AG09319 (cell line): ENCODE measurements around the gene MSMP.

ENCODE experiments used
- DNase-seq: peaks from one replicate; pipeline ENCODE4 v3.0.0-alpha.2; 2010; ENCODE audit warnings: low read depth; ENCODE audit errors: extremely low read depth
- CTCF ChIP-seq: IDR thresholded peaks from 2 replicates; pipeline ENCODE4 v1.5.1; 2011; ENCODE audit warnings: low read depth, mild to moderate bottlenecking, inconsistent platforms, low read length, moderate library complexity

The MSMP gene

GRCh38 chr9:35723426-35723825, 30.6 kb downstream of the MSMP start:
- DNase-seq: no peak
- TF ChIP-seq CTCF: no peak

- no peak for TF ChIP-seq CTCF
- DNase-seq: no peak
Observed at GRCh38 chr9:35719546-35719945, 34.5 kb downstream of the MSMP start.

GRCh38 chr9:35718721-35719511, 35.2 kb downstream of the MSMP start:
- no peak for TF ChIP-seq CTCF
- DNase-seq: no peak

GRCh38 chr9:35717132-35717870, 36.8 kb downstream of the MSMP start:
- TF ChIP-seq CTCF: no peak
- no peak for DNase-seq

GRCh38 chr9:35716230-35716629, 37.8 kb downstream of the MSMP start:
- no peak; the same call in none of the 2 replicates for TF ChIP-seq CTCF
- no peak for DNase-seq

- no peak for DNase-seq
- no peak for TF ChIP-seq CTCF
Observed at GRCh38 chr9:35714579-35715252, 39.4 kb downstream of the MSMP start.

GRCh38 chr9:35714123-35714522, 40.0 kb downstream of the MSMP start:
- no peak for TF ChIP-seq CTCF
- DNase-seq: no peak
